RCC 7860 (cell line): ENCODE measurements around the gene SMG5.

ENCODE experiments used
- DNase-seq: peaks from one replicate; pipeline ENCODE4 v3.0.0-alpha.2; 2015; ENCODE audit warnings: low spot score
- FAIRE-seq: peaks from 2 replicates; lab custom pipeline; 2012; peaks lifted over from hg19 to GRCh38; lab: Jason Lieb, UNC

The SMG5 gene

GRCh38 chr1:156281693-156282478 lies 739 bp downstream of the SMG5 start:
- FAIRE-seq, result no peak
- DNase-seq, result peak; percentile 38

- no peak for FAIRE-seq
- peak; percentile 20 for DNase-seq
Observed at GRCh38 chr1:156281281-156281680, 1.3 kb downstream of the SMG5 start.

- FAIRE-seq, result no peak
Observed at GRCh38 chr1:156279837-156280236, 2.8 kb downstream of the SMG5 start.

GRCh38 chr1:156276966-156277381 lies 5.7 kb downstream of the SMG5 start:
- DNase-seq (no peak), FAIRE-seq (no peak)

More at GRCh38 chr1:156279837-156280236, 2.8 kb downstream of the SMG5 start:
- DNase-seq, result no peak

- no peak for FAIRE-seq
- DNase-seq, result no peak
Observed at GRCh38 chr1:156276532-156276931, 6.1 kb downstream of the SMG5 start.

GRCh38 chr1:156270314-156270713 lies 12.3 kb downstream of the SMG5 start:
- FAIRE-seq (no peak), DNase-seq (no peak)

GRCh38 chr1:156268336-156268735 lies 14.3 kb downstream of the SMG5 start:
- FAIRE-seq (no peak), DNase-seq (no peak)

GRCh38 chr1:156266051-156266450 lies 16.6 kb downstream of the SMG5 start:
- FAIRE-seq (no peak), DNase-seq (no peak)

- no peak for FAIRE-seq
- DNase-seq, result no peak
Observed at GRCh38 chr1:156263288-156263655, 19.4 kb downstream of the SMG5 start.

- FAIRE-seq (peak; percentile 81), DNase-seq (peak; percentile 74)
Observed at GRCh38 chr1:156262461-156263287, 20.0 kb downstream of the SMG5 start.

GRCh38 chr1:156260896-156261295 lies 21.7 kb downstream of the SMG5 start:
- DNase-seq (no peak), FAIRE-seq (no peak)

GRCh38 chr1:156259805-156260204 lies 22.8 kb downstream of the SMG5 start:
- FAIRE-seq (no peak), DNase-seq (no peak)

- no peak for DNase-seq
- FAIRE-seq, result no peak
Observed at GRCh38 chr1:156258859-156259258, 23.8 kb downstream of the SMG5 start.

- DNase-seq (no peak), FAIRE-seq (no peak)
Observed at GRCh38 chr1:156257711-156258110, 24.9 kb downstream of the SMG5 start.

GRCh38 chr1:156253634-156254033 lies 29.0 kb downstream of the SMG5 start:
- no peak for FAIRE-seq
- no peak for DNase-seq

- DNase-seq (no peak), FAIRE-seq (no peak)
Observed at GRCh38 chr1:156251527-156251926, 31.1 kb downstream of the SMG5 start.

- FAIRE-seq (no peak), DNase-seq (no peak)
Observed at GRCh38 chr1:156249593-156249992, 33.0 kb downstream of the SMG5 start.

- no peak for DNase-seq
- FAIRE-seq, result no peak
Observed at GRCh38 chr1:156248323-156248683, 34.3 kb downstream of the SMG5 start.

- FAIRE-seq (no peak), DNase-seq (no peak)
Observed at GRCh38 chr1:156247460-156248322, 34.9 kb downstream of the SMG5 start, which contains the start of gene PAQR6. PAQR6 (minus strand) TSS chr1:156248056; CDS start chr1:156246731, 1,325 bp downstream.

GRCh38 chr1:156246781-156247459 lies 35.7 kb downstream of the SMG5 start:
- no peak for DNase-seq
- no peak for FAIRE-seq
